ELR (cell line): ENCODE data around the gene PARS2.

ENCODE experiments used
- DNase-seq: peaks from one replicate; pipeline ENCODE4 v3.0.0-alpha.2; 2015; ENCODE audit warnings: low read depth

PARS2 gene

GRCh38 chr1:54764133-54764921, at the start of gene PARS2:
TSS of gene PARS2 (minus strand) at chr1:54764523. CDS start at chr1:54759161, 5,362 bp downstream.
- peak; percentile 100 for DNase-seq

GRCh38 chr1:54814126-54814498, 49.8 kb upstream of the PARS2 start:
- DNase-seq, result no peak

GRCh38 chr1:54813485-54814125, 49.3 kb upstream of the PARS2 start:
- no peak for DNase-seq

- DNase-seq, result no peak
These were observed 48.6 kb upstream of the PARS2 start for GRCh38 chr1:54812801-54813484.

- no peak for DNase-seq
These were observed 47.7 kb upstream of the PARS2 start for GRCh38 chr1:54811739-54812655.

- no peak for DNase-seq
These were observed 46.7 kb upstream of the PARS2 start for GRCh38 chr1:54811066-54811465.

GRCh38 chr1:54810153-54810942, 46.0 kb upstream of the PARS2 start:
- peak; percentile 74 for DNase-seq

- no peak for DNase-seq
These were observed 45.3 kb upstream of the PARS2 start for GRCh38 chr1:54809496-54810074.

- DNase-seq, result no peak
These were observed 44.3 kb upstream of the PARS2 start for GRCh38 chr1:54808443-54809207.

GRCh38 chr1:54807756-54808155, 43.4 kb upstream of the PARS2 start:
- no peak for DNase-seq

GRCh38 chr1:54806931-54807611, 42.7 kb upstream of the PARS2 start:
- peak; percentile 73 for DNase-seq

GRCh38 chr1:54805981-54806381, 41.7 kb upstream of the PARS2 start:
- no peak for DNase-seq

- DNase-seq, result no peak
These were observed 41.1 kb upstream of the PARS2 start for GRCh38 chr1:54805466-54805865.

- peak; percentile 62 for DNase-seq
These were observed 40.3 kb upstream of the PARS2 start for GRCh38 chr1:54804471-54805132.

GRCh38 chr1:54803761-54804470, 39.6 kb upstream of the PARS2 start:
- peak; percentile 62 for DNase-seq

GRCh38 chr1:54800899-54801759, 36.8 kb upstream of the PARS2 start, which contains the start of gene TTC22:
TSS of gene TTC22 (minus strand) at chr1:54801323. CDS start at chr1:54801163, 160 bp downstream.
- DNase-seq, result peak; percentile 20
